Body of pancreas (tissue), 4 donors: Measurements from ENCODE around the gene ST6GALNAC3.

Source experiments
- CTCF ChIP-seq, 7 experiments: fragments of 450-650 bp in 4 of 7; fragments of 200-600 bp in 3 of 7; sonication (generic) in 3 of 7; IDR thresholded peaks; one replicate each; pipeline ENCODE4 v1.5.1; 2016 to 2019; ENCODE audit warnings: antibody characterized with exemption in 7 of 7
- POLR2A ChIP-seq, 3 donors: fragments of 450-650 bp; IDR thresholded peaks; one replicate each; pipeline ENCODE4 v1.6.1; 2016; ENCODE audit warnings: antibody characterized with exemption in 3 of 3, mild to moderate bottlenecking in 2 of 3

GRCh38 chr1:76234061-76234460 lies 159.5 kb downstream of the ST6GALNAC3 start:
- TF ChIP-seq CTCF (IDR thresholded peaks at IDR 0.05) (no peak), POLR2A (IDR thresholded peaks at IDR 0.05) (no peak)
